ENCODE results near the gene UBA7.

- no peak for TF ChIP-seq SUZ12 (IDR thresholded peaks at IDR 0.05; ENCODE audit: extremely low read depth, insufficient read depth, insufficient read length)
- TF ChIP-seq ZNF274 (IDR thresholded peaks at IDR 0.05; ENCODE audit: low read depth, low read length): no peak
- TF ChIP-seq YY1 (IDR thresholded peaks at IDR 0.05; ENCODE audit: insufficient read depth, insufficient read length): no peak
These were observed 38.2 kb downstream of the UBA7 start for GRCh38 chr3:49775538-49775937.
